Adrenal gland (tissue), 5 donors: ENCODE measurements around the gene MYO5A.

Experiments
- POLR2A ChIP-seq, 2 donors: fragments of 450-650 bp; IDR thresholded peaks; one replicate each; pipeline ENCODE4 v1.6.1; 2017; ENCODE audit warnings: antibody characterized with exemption in 2 of 2, mild to moderate bottlenecking in 2 of 2, moderate library complexity in 1 of 2
- TF ChIP-seq, protein P1 (sequence below), 6 experiments: fragments of 450-650 bp in 4 of 6; fragments of 200-600 bp in 2 of 6; sonication (generic) in 1 of 6; IDR thresholded peaks; 1 replicate in 5 of 6; 2 replicates in 1 of 6; pipeline versions ENCODE4 v1.5.1 to v1.8.0; 2016 to 2021; ENCODE audit warnings: antibody characterized with exemption in 6 of 6, mild to moderate bottlenecking in 2 of 6, moderate library complexity in 1 of 6
- donor health status: DM: no; HTN: no; CAD: no.

DNA sequence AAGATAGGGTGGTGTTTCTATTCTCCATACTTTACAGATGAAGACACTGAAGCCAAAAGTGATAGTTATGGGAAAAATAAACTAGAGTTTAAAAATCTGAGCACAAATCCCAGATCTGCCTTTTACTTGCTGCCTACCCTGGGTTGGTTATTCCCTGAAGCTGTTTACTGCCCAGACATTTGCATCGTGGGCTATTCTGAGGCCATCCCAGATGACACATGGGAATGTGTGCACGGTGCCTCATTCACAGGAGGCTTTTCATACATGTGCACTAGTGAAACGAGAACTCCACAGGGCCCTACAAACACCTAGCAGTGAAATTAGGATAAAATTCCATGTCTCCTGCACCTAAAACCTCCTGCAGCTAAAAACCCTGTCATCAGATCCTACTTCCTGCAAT is 250.5 kb downstream of the MYO5A start:
- TF ChIP-seq, protein P1, sequence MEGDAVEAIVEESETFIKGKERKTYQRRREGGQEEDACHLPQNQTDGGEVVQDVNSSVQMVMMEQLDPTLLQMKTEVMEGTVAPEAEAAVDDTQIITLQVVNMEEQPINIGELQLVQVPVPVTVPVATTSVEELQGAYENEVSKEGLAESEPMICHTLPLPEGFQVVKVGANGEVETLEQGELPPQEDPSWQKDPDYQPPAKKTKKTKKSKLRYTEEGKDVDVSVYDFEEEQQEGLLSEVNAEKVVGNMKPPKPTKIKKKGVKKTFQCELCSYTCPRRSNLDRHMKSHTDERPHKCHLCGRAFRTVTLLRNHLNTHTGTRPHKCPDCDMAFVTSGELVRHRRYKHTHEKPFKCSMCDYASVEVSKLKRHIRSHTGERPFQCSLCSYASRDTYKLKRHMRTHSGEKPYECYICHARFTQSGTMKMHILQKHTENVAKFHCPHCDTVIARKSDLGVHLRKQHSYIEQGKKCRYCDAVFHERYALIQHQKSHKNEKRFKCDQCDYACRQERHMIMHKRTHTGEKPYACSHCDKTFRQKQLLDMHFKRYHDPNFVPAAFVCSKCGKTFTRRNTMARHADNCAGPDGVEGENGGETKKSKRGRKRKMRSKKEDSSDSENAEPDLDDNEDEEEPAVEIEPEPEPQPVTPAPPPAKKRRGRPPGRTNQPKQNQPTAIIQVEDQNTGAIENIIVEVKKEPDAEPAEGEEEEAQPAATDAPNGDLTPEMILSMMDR (IDR thresholded peaks at IDR 0.05) = no peak
- TF ChIP-seq POLR2A (IDR thresholded peaks at IDR 0.05) = no peak
